Measurements from ENCODE around the gene PCBP3. TPM values are rescaled to one million over a fixed set of nuclear protein-coding genes. Genes with fewer than 3 reads are reported as not detected.
A peak's percentile ranks its signal among the peaks of the same experiment; 100 is the strongest.
"Not testable (repeated sequence)": the region's sequence is repeated elsewhere in the genome, so short reads cannot be mapped to it uniquely, and the experiment has no call there.

The PCBP3 gene
- total and polyA plus RNA-seq, 2 of the 13 experiments (the other 11 are each of a cell fraction or from before 2014, with no cell fraction given), result not detected

- H3K27me3 ChIP-seq (ENCODE audit: control insufficient read depth in 1 of 2, insufficient read depth in 2 of 2, low read length in 2 of 2), result 0 out of 5 replicates have a peak, but pooled peaks cover 0 to 6% of the 10 kb centered on the region in 2 experiments
- H4K20me1 ChIP-seq (ENCODE audit: insufficient read depth, low read length), result no peaks in the 10 kb centered on the region; the same call in 1 of the 2 replicates
- FAIRE-seq, result no peak
- in situ Hi-C loops (cut with HindIII; ENCODE audit: extremely low pct_ligation_motif_present, low pct_unique_long_range_greater_than_20kb) (no loop called here), intact Hi-C loops (cut with micrococcal nuclease; ENCODE audit: unreplicated experiment) (no loop called here)
- no peaks in the 10 kb centered on the region for H3K4me1 ChIP-seq (ENCODE audit: insufficient read depth, low read length)
- ChIA-PET CTCF (ENCODE audit: low intra/inter-chr PET ratio, low total read pairs) (no interaction called here), POLR2A (no interaction called here)
- H3K79me2 ChIP-seq (ENCODE audit: insufficient read depth, low read length), result no peaks in the 10 kb centered on the region
- H3K9ac ChIP-seq (ENCODE audit: insufficient read depth, low read depth, low read length), result no peak overlapping the region
- H3K4me2 ChIP-seq (ENCODE audit: low read depth, low read length), result no peak overlapping the region
- BruUV-seq (replicated peaks), result no TSS peak
- H3K4me3 ChIP-seq (replicated peaks in 1 of 3; ENCODE audit: insufficient read depth in 1 of 3, low read depth in 2 of 3, low read length in 3 of 3), result no peak overlapping the region
- no peak for ATAC-seq
- TF ChIP-seq ZFP36 (IDR thresholded peaks at IDR 0.05; ENCODE audit: borderline replicate concordance, low read depth, low read length, partially characterized antibody), result no peak
- peak; percentile 81 for TF ChIP-seq NFE2L2 (IDR thresholded peaks at IDR 0.05; ENCODE audit: low read length)
- peak; percentile 48; the same call in 1 of the 2 replicates for TF ChIP-seq MAFF (IDR thresholded peaks at IDR 0.05; ENCODE audit: low read depth, low read length)
- peak; percentile 64 to 70 for TF ChIP-seq MAFK (conservative IDR thresholded peaks at IDR 0.05 in 1 of 2, IDR thresholded peaks at IDR 0.05 in 1 of 2; ENCODE audit: low read length in 2 of 2)
- WGBS (ENCODE audit: low lambda C conversion rate), result 10% methylated on average over 4 of the region's 4 CpGs
- no peaks in the 10 kb centered on the region for H3K36me3 ChIP-seq (replicated peaks in 1 of 2; ENCODE audit: control insufficient read depth in 1 of 2, insufficient read depth in 2 of 2, low read length in 2 of 2)
- no peaks in the 10 kb centered on the region for H3K9me3 ChIP-seq (ENCODE audit: low read length)
- no peak overlapping the region for H3K27ac ChIP-seq (ENCODE audit: extremely low read length, insufficient read depth, low read length)
- no peak overlapping the region for H2AFZ ChIP-seq (ENCODE audit: low read length)
- DNase-seq (ENCODE audit: low spot score), result no peak
These were observed 11.6 kb downstream of the PCBP3 start for GRCh38 chr21:45655124-45655523.

GRCh38 chr21:45656114-45656513 lies 12.6 kb downstream of the PCBP3 start:
- H3K9ac ChIP-seq (ENCODE audit: insufficient read depth, low read depth, low read length); H3K9me3 ChIP-seq (ENCODE audit: low read length); H4K20me1 ChIP-seq (ENCODE audit: insufficient read depth, low read length); H3K4me1 ChIP-seq (ENCODE audit: insufficient read depth, low read length); H3K27ac ChIP-seq (ENCODE audit: extremely low read length, insufficient read depth, low read length); H3K36me3 ChIP-seq (replicated peaks in 1 of 2; ENCODE audit: control insufficient read depth in 1 of 2, insufficient read depth in 2 of 2, low read length in 2 of 2); H3K79me2 ChIP-seq (ENCODE audit: insufficient read depth, low read length); in situ Hi-C loops (cut with HindIII; ENCODE audit: extremely low pct_ligation_motif_present, low pct_unique_long_range_greater_than_20kb); CTCF ChIA-PET (ENCODE audit: low intra/inter-chr PET ratio, low total read pairs); DNase-seq (ENCODE audit: low spot score); BruUV-seq (replicated peaks); intact Hi-C loops (cut with micrococcal nuclease; ENCODE audit: unreplicated experiment); ATAC-seq; POLR2A ChIA-PET; H3K4me3 ChIP-seq (replicated peaks in 1 of 3; ENCODE audit: insufficient read depth in 1 of 3, low read depth in 2 of 3, low read length in 3 of 3); FAIRE-seq; H3K4me2 ChIP-seq (ENCODE audit: low read depth, low read length); H3K27me3 ChIP-seq (ENCODE audit: control insufficient read depth in 1 of 2, insufficient read depth in 2 of 2, low read length in 2 of 2); H2AFZ ChIP-seq (ENCODE audit: low read length): not testable (repeated sequence)
- whole genome bisulfite sequencing (ENCODE audit: low lambda C conversion rate), result 0% methylated on average over 3 of the region's 3 CpGs

All from HepG2 (cell line).